Measurements from ENCODE around the gene SMAD4.

Gene SMAD4

DNA sequence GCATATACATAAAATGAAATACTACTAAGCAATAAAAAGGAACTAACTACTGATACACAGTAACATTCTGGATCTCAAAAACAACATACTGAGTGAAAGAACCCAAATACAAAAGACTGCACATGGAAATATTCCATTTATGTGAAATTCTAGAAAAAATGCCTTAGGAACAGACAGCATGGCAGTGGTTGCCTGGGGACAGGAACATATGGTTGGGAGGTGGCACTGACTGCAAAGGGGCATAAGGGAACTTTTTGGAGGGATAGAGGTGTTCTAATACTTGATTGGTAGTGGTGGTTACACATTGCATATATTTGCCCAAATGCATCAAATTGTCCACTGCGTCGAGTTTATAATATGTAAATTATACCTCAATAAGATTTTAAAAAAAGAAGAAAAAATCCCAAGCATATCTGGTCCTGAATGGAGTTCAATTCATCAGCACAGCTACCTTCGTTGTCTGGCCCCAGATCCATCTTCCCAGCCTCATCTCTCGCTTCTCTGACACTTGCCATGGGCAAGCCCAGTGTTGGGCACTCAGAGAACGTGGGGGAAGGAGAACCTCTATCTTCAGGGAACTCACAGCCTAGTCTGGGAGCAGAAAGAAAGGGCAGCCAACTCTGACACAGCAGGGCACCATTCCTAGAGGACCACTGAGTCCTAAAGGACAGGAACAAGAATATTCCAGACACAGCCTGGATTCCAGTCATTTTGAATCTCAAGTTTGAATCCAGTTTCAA, 8.6 kb upstream of the SMAD4 start:
- no peak for DNase-seq

DNA sequence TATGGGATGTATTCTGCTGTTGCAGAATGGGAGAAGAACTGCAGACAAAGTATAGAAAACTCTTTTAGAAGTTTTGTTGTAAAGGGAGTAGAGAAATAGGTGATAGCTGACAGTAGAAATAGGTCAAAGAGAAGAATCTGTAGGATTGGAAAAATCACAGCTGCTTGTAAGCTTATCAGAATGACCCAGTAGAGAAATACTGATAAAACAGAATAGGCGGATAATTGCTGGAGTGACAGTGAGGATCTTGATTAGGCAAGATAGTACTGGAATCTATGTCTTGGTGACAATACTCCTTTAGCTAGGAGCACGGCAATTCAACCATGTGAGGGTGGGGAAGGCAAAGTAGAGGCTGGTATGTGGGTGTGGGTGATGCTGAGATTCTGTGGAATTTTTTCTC, 4.5 kb upstream of the SMAD4 start:
- DNase-seq, result no peak

DNA sequence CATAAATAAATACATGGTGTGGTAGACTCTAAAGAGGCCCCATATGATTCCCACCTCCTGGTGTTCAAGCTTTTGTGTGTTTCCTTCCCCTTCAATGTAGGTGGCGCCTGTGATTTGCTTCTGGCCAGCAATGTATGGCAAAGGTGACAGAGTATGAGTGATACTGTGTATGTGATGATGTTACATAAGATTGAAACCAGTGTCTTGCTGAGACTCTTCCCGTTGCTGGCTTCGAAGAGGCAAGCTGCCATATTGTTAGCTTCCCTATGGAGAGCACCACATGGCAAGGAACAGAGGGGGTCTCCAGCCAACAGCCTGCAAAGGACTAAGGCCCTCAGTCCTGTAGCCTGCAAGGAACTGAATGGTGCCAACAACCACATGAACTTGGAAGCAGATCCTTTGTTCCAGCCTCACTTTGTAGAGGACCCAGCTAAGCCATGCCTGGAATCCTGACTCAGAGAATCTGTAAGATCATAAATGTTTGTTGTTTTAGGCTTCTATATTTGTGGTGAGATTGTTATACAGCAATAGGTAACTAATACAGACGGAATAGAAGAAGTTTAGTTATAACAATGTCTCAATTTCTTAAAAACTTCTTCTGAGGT, 1.7 kb upstream of the SMAD4 start:
- DNase-seq, result peak; percentile 18

DNA sequence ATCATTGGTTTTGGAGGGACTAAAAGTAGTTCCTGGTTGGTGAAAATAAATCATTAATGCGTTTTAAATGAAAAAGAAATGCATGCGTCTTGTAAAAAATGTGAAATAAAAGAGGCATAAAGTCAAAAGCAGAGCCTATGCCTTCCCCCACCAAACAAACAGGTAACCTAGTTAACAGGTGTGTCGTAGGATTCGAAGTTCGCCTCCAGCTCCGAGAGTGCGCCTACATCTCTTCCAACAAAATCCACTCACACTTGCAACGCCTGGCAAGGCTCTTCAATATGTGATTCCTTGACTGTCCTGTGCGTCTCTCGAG, 677 bp upstream of the SMAD4 start:
- no peak for DNase-seq

DNA sequence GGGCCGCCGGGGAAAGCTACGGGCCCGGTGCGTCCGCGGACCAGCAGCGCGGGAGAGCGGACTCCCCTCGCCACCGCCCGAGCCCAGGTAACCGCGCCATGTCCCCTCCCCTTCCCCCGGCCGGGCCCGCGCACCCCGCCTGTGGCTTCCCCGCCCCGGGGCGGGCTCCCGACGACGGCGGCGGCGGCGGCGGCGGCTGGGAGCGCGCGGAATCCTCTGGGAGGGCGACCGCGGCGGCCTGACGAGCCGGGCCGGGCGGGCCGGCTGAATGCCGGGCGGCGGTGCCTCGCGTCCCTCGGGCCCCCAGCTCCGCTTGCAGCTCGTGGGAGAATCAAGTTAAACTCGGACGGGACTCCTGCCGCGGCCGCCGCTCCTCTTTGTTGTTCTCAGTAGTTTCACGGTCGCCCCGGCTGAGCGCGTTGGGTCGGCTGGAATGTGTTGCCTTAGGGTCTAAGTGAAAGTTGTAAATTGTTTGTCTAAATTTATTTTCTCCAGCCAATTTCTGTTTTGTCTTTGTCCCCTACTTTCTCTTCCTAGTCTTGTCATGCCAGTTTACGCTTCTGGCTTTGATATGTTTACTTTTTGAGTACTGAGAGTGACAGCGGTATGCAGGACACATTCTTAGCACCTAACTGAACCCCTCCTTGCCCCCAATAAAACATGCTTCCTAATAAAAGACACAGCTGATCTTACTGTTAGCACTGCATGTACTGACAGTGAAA, 685 bp downstream of the SMAD4 start:
- peak; percentile 71 for DNase-seq

DNA sequence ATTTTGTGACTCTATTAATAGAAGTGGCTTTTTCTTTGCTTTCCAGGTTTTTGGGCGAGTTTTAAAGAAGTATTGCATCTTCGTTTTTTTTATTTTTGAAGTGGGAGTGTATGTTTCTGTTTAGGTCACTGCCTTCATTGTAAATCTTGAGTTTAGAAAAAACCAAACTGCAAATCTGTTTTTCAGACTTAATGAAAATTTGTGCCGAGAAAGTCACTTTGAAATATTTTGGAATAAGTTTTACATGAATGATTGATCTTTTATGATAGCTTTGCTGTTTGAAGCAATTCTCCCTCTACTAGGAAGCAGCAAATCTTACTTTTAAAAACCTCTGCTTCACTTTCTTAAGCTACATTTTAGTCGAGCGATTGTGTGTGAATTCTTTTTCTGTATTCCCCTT, 2.2 kb downstream of the SMAD4 start:
- no peak for DNase-seq

DNA sequence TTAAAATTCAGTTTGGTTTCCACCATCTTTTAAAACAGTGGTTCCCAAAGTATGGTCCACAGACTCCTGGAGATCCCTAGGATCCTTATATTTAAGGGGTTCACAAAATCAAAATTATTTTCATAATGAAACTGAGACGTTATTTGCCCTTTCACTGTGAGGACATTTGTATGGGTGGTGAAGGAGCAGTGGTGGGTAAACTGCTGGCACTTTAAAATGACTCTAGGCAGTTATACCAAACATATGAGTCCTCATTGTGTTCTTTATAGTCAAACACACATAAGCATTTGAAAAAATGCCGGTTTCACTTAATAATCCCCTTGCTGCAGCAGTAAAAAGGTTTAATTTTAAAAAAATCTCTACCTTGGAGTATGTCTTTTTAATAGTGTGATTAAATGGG, 7.2 kb downstream of the SMAD4 start:
- DNase-seq, result no peak

DNA sequence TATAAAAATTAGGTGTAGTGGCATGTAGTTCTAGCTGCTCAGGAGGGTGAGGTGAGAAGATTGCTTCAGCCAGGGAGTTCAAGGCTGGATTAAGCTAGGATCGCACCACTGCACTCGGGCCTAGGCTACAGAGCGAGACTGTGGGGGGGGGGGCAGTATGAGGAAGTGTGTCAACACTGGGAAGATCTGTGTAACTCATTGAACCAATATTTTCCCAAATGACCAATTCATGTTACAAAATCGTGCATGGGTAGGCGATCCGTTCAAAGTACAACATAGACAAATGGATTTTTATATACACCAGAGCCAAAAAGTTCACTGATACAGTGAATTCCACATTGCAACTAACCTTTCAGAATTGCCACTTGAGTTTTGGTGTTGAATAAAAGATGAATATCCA, 8.1 kb downstream of the SMAD4 start:
- DNase-seq, result no peak

DNA sequence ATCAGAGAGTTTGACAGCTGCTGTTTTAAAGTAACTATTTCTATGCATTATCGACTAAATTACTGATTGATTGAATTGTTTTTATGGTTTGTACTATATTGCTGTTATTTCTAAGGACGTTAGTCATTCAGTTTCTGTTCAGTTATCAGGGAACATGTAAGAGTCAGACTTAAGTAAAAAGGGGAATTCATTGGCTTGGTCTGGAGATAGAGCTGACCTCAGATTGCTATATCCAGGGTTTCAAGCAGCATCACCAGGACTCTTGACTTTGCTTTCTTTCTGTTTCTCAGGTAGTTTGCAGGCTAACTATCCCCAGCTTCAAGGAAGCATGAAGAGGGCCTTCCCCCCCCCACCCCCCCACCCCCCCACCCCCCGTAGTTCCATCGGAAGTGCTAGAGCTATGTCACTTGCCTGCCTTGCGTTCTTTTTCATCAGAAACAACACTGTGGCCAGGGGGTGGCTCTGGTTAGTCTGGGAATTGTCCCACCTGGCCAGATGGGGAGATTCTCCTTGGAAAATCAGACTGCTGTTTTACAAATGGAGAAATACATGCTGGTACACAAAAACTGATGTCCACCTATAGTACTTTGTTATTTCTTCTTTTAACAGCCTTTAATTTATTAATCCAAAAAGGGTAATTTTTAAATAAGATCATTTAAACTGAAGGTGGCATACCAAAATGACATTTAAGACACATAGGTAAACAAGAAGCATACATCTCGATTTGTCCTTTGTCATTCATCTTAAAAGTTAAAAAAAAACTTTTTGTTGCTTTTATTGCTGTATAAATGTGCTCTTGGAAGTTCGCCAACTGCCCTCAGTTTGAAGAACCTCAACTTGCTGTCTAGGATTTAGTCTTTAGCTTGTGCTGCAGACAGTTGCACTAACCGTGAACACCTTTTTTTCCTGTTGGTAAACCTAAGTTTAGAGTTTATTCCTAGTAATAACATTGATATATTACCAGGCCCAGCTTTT, 9.4 kb downstream of the SMAD4 start:
- DNase-seq, result no peak

DNA sequence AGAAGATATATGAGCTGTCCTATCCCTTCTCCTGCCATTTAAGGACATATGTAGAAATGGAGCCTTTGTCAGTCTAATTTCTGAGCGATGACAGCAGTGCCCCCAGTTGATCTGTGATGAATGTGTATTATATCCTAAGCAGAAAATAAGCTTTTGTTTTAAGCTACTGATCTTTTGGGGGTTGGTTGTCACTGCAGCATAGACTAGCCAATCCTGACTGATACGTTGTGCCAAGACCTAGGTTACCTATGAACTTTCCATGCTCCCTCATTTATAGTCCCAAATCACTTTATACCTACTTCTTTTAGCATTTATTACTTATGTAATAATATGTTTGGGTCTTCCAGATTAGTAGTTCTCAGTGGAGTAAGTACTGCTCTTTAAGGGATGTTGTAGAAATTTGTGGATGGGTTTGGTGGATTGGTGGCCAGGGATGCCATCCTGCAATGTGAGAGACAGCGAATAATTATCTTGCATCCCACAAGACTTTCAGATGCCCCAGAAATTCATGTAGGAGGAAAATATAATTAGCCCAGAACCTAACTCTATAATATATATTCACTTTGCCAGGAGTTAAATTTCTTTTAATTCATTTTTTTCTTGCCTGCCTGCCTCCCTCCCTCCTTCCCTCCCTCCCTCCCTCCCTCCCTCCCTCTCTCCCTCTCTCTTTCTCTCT, 11.8 kb downstream of the SMAD4 start:
- DNase-seq, result no peak

DNA sequence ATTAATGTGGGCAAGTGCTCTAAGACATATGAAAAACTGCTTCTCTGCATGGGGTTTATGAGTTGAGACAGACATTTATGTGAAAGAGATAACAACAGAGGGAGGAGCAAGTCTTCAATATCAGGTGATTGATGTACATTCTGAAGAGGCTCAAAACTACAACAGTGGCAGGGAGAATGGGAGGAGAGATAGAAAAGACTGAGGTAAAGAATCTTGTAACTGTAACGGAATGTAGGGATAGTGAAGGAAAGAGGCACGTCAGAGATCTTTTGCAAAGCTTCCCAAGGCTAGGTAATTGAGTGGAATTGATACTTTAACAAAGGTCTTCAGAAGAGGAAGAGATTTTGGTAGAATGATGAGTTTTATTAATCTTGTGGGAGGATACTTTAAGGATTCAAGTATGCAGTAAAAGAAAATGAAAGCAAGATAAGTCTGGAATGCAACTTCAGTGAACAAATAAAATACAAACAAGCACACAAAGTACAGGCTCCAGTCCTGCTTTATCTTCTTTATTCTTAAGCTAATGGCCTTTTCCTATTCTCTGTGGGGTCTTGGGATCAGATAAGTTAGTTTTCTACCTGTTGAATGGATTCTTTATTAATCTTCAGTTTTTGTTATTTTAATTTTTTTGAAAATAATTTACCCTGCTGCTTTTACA, 15.0 kb downstream of the SMAD4 start:
- no peak for DNase-seq

DNA sequence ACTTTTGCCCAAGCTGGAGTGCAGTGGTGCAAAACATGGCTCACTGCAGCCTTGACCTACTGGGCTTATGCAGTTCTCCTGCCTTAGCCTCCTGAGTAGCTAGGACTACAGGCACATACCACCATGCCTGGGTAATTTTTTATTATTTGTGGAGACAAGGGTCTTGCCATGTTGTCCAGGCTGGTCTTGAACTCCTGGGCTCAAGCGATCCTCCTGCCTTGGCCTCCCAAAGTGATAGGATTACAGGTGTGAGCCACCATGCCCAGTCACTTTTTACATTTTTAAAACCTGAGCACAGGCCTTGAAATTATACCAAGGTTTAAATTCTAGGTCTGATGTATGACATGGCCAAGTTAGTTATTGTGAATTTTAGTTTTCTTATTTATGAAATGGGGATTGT, 18.2 kb downstream of the SMAD4 start:
- no peak for DNase-seq

DNA sequence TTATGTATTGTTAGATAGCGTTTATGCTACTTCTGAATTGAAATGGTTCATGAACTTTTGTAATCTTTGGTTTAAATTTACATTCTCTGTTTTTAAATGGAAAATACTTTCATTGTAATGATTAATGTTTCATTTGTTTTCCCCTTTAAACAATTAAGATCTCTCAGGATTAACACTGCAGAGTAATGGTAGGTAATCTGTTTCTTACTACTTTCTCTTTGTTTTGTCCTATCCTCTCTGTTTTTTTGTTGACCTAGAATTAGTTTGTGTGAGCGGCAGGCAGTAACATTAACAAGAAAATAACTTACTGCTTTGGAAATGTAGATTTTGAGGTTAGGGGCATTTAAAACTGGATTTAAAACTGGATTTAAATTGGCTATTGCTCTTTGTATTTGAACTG, 19.1 kb downstream of the SMAD4 start:
- DNase-seq, result no peak

DNA sequence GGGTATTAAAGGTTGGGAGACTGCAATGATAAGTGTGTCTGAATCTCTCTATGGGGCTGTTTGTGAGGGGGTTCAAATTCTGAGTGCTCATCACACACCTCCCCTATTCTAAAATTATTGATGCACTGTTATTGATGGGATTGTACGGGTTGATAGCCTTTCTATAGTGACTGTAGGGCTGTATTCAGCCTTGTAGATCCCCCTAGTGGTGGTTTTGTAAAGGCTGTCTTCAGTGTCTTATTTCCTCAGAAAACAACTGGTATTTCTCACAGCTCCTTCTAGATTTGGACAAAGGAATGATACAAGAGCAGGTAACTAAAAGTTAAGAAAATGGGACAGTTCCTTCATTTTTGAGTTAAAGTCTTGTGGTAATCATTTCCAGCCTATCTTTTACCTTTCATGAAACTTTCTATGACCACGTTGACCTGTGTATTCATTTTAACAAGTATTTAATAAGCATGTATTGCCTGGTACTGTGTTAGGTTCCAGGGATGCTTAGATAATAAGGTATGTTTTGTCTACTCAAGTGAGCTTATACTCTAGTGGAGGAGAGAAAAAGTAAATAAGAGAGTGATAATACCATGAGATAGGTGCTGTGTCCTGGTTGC, 21.2 kb downstream of the SMAD4 start:
- peak; percentile 50 for DNase-seq

DNA sequence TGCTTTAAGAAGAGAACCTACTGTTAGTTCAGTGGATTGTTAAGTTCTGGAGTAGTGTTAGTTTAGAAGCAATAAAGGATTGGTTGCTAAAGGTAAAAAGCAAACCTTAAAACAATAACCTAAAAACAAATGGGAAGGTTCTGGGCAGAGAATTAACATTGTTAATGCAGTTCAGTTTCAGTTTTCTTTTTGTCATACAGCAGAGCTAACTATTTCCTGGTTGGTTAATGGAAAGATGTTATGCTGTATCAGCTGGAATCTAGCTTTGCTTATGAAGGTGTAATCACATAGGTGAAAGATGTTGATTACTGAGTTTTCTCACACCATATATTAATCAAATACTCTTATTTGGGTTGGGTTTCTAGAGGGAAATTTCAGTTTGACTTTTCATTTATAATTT, 23.8 kb downstream of the SMAD4 start:
- DNase-seq, result no peak

DNA sequence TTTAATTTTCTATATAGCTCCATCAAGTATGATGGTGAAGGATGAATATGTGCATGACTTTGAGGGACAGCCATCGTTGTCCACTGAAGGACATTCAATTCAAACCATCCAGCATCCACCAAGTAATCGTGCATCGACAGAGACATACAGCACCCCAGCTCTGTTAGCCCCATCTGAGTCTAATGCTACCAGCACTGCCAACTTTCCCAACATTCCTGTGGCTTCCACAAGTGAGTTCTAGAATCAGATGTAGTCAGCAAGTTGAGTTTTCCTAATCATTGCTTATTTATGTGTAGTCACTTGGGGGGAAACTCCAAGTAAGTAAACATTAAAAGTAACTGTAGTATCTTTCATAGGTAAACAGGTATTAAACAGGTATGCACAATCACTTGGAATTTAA, 24.8 kb downstream of the SMAD4 start:
- peak; percentile 53 for DNase-seq

DNA sequence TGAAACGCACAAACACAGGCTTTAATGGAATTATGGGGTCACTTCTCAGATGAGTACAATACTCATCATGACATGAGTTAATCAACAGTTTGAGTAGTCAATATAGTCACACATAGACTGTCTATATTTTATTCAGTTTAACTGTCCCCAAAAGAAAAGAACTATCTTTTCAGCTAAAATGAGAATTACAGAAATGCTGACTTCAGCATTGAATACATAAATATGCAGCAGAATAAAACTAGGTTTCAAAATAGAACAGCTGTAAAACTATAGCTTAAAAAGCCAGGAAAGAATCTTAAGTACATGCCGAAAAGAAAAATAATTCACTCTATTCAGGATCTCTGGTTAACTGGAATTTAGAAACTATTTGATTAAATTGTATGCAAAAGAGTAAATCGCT, 30.0 kb downstream of the SMAD4 start:
- no peak for DNase-seq

DNA sequence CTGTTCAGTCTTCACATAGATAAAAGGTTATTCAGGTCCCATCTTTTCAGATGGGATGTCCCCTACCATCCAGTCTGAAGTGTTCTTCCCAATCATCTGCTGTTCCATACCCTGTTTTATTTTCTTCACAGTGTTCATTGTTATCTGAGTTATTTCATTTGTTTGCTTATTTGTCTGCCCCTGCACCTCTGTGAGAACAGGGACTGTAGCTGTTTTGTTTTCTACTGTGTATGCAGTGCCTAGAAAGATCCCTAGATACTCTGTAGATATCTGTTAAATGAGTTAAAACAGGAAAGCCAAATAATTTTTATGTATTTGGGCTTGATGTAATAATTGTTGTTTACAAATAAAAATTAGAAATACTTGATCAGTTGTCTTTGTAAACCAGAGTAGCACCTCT, 34.2 kb downstream of the SMAD4 start:
- no peak for DNase-seq

DNA sequence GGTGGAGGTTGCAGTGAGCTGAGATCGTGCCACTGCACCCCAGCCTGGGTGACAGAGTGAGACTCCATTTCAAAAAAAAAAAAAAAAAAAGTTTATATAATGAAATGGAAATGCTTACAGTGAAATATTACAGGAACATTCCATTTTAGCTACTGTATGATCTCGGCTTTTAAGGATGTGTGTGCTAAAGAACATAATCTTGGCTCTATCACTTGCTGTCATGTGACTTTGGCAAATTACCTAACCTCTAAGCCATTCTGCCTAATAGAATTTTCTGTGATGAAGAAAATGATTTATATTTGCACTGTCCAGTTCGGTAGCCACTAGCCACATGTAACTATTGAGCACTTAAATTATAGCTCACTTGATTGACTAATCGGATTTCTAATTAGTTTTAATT, 36.3 kb downstream of the SMAD4 start:
- peak; percentile 67 for DNase-seq

DNA sequence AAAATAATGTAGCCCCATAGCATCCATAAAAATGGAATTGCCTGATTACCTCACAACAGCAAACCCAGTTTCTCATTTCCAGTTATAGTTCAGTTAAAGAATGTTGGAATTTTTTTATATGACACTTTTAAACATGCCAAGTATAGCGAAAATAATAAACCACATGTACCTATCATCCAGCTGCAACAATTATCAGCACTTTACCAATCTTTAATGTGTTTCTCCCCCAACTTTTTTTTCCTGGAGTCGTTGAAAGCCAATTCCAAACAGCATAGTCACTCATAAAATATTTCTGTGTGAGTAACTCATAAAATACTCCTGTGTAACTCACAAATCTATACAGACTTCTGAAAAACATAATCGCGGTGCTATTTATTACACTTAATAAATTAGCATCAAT, 38.1 kb downstream of the SMAD4 start:
- DNase-seq, result peak; percentile 78

DNA sequence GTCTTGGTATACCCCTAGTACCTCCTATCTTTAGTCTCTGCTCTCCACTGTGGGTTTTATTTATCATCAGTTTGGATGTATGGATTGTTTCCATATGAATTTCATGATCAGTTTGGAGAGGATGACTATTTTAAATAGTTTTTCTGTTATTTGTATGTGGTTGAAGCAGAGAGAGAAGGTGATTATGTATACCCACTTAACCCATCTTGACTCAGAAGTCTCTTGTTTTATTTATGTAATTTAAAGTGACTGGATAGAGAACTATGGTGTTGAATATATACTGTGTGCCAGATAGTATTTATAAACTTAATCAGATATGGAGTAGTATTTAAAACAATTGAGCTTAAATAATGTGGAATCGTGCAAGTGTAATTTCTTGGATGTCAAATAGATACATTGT, 39.9 kb downstream of the SMAD4 start:
- DNase-seq, result peak; percentile 27

Measured in fibroblast of skin of back (primary cell).